Measurements from ENCODE around the gene TXNL1.

GRCh38 chr18:56635007-56635406 lies 3.4 kb downstream of the TXNL1 start:
- TF ChIP-seq, protein P1, sequence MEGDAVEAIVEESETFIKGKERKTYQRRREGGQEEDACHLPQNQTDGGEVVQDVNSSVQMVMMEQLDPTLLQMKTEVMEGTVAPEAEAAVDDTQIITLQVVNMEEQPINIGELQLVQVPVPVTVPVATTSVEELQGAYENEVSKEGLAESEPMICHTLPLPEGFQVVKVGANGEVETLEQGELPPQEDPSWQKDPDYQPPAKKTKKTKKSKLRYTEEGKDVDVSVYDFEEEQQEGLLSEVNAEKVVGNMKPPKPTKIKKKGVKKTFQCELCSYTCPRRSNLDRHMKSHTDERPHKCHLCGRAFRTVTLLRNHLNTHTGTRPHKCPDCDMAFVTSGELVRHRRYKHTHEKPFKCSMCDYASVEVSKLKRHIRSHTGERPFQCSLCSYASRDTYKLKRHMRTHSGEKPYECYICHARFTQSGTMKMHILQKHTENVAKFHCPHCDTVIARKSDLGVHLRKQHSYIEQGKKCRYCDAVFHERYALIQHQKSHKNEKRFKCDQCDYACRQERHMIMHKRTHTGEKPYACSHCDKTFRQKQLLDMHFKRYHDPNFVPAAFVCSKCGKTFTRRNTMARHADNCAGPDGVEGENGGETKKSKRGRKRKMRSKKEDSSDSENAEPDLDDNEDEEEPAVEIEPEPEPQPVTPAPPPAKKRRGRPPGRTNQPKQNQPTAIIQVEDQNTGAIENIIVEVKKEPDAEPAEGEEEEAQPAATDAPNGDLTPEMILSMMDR (IDR thresholded peaks at IDR 0.05; ENCODE audit: insufficient read depth, low read depth, low read length), result no peak
- no peak for TF ChIP-seq EZH2 (IDR thresholded peaks at IDR 0.05; ENCODE audit: insufficient read depth, low read length)

Data from astrocyte (in vitro differentiated cells and primary cell).